Measurements from ENCODE around the gene CCAR1. TPM values are rescaled to one million over a fixed set of nuclear protein-coding genes. Genes with fewer than 3 reads are reported as not detected.
"Not testable (repeated sequence)": the region's sequence is repeated elsewhere in the genome, so short reads cannot be mapped to it uniquely, and the experiment has no call there.

The CCAR1 gene
- total and polyA plus RNA-seq, 5 experiments from 2014 or later, result 29.6 to 104 (median 48.1) TPM

- H3K27me3 Mint-ChIP-seq, H3K9me3 Mint-ChIP-seq, H3K36me3 Mint-ChIP-seq: not testable (repeated sequence)
Observed at GRCh38 chr10:68840650-68841049, 119.6 kb downstream of the CCAR1 start.

More at GRCh38 chr10:68840650-68841049, 119.6 kb downstream of the CCAR1 start:
- H3K27ac Mint-ChIP-seq, H3K4me1 Mint-ChIP-seq, H3K4me3 Mint-ChIP-seq, DNase-seq, POLR2A ChIA-PET, ATAC-seq: not testable (repeated sequence)

Small RNA genes lying within 50 kb of the gene (microRNA-seq; reads per million reads assigned to microRNA genes)
- not detected for gene MIR1254-1 (ENCODE audit: borderline microRNAs expressed)

Other genes starting within 250 kb of the CCAR1 start
- 1 to 10 TPM; 7.4 to 9.8 TPM for gene DNA2, start 249.3 kb upstream of the CCAR1 start, total RNA-seq
- gene DNA2, start 249.3 kb upstream of the CCAR1 start, polyA plus RNA-seq, result under 1 TPM; 0.51 to 0.74 (median 0.54) TPM
- 10 to 100 TPM; 26.6 to 38.2 TPM for gene SLC25A16, start 193.7 kb upstream of the CCAR1 start, total RNA-seq
- gene SLC25A16, start 193.7 kb upstream of the CCAR1 start, polyA plus RNA-seq, result 1 to 10 TPM; 2.5 to 6.3 (median 6.2) TPM
- gene TET1, start 160.9 kb upstream of the CCAR1 start, total RNA-seq, result 1 to 10 TPM; 3.1 to 3.2 TPM
- 1 to 10 TPM; 1.5 to 2.0 (median 1.8) TPM for gene TET1, start 160.9 kb upstream of the CCAR1 start, polyA plus RNA-seq
- under 1 TPM; 0.47 to 0.52 TPM for gene STOX1, start 106.3 kb downstream of the CCAR1 start, total RNA-seq
- 1 to 10 TPM in 2 of 3 donors, under 1 TPM in 1; 0.29 to 1.1 (median 1.0) TPM for gene STOX1, start 106.3 kb downstream of the CCAR1 start, polyA plus RNA-seq
- gene DDX50, start 180.1 kb downstream of the CCAR1 start, total RNA-seq, result 10 to 100 TPM; 55.7 to 55.9 TPM
- 10 to 100 TPM; 34.1 to 45.7 (median 41.6) TPM for gene DDX50, start 180.1 kb downstream of the CCAR1 start, polyA plus RNA-seq
- gene DDX21, start 234.9 kb downstream of the CCAR1 start, total RNA-seq, result 10 to 100 TPM; 55.5 to 59.3 TPM
- 10 to 100 TPM; 14.6 to 19.1 (median 15.4) TPM for gene DDX21, start 234.9 kb downstream of the CCAR1 start, polyA plus RNA-seq